ENCODE measurements around the gene AP3D1. TPM values are rescaled to one million over a fixed set of nuclear protein-coding genes. Genes with fewer than 3 reads are reported as not detected.

AP3D1 gene
- total RNA-seq, 4 donors from 2014 or later: 71.0 to 139 (median 99.0) TPM

GRCh38 chr19:2173767-2174577 lies 22.6 kb upstream of the AP3D1 start:
- Histone ChIP-seq H3K4me3 (no peak overlapping the region), H3K9me3 (no peaks in the 10 kb centered on the region), H3K4me1 (peaks cover 61 to 81% of the 10 kb centered on the region in 2 donors), H3K27ac (no peak overlapping the region), H3K36me3 (no peaks in the 10 kb centered on the region), H3K27me3 (no peaks in the 10 kb centered on the region)
- no peak for TF ChIP-seq POLR2A (IDR thresholded peaks at IDR 0.05)
- TF ChIP-seq CTCF (IDR thresholded peaks at IDR 0.05 in 4 of 5, conservative IDR thresholded peaks at IDR 0.05 in 1 of 5): no peak
- in situ Hi-C loops (cut with MboI; ENCODE audit: low sequenced_read_pairs in 4 of 4): no loop called here
- ATAC-seq: no peak
- intact Hi-C loops (cut with DNase I; ENCODE audit: low total_unique reads): no loop called here
- no peak for DNase-seq

DNA sequence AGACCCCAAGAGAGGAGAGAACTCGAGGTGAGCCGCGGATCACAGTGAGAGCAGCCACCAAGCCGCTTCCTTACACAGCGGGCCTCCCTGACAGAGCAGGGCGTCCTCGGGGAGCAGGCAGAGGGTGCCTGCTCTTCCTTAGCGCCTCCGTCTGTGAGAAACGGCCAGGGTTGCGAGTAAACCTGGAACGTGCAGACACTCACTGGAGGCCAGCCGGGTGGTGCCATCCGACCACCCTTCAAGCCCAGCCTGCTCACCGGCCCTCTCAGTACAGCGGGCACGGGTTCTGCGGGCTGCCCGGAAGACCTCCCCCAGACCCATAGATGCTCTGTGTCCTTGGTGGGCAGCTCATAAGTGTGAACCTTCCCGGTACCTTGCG lies 22.0 kb upstream of the AP3D1 start:
- intact Hi-C loops (cut with DNase I; ENCODE audit: low total_unique reads): no loop called here
- in situ Hi-C loops (cut with MboI; ENCODE audit: low sequenced_read_pairs in 4 of 4): no loop called here

GRCh38 chr19:2171349-2172145 lies 20.2 kb upstream of the AP3D1 start:
- in situ Hi-C loops (cut with MboI; ENCODE audit: low sequenced_read_pairs in 4 of 4): no loop called here
- H3K4me3 ChIP-seq: no peak overlapping the region
- no peak for ATAC-seq

More for the DNA sequence above, 22.0 kb upstream of the AP3D1 start:
- DNase-seq (no peak), ATAC-seq (no peak)
- no peak overlapping the region for H3K4me3 ChIP-seq
- peaks cover 64 to 79% of the 10 kb centered on the region in 2 donors for H3K4me1 ChIP-seq
- peak overlapping the region in 1 of 4 donors; percentile 100 for H3K27ac ChIP-seq
- H3K36me3 ChIP-seq: no peaks in the 10 kb centered on the region
- no peaks in the 10 kb centered on the region for H3K9me3 ChIP-seq
- no peaks in the 10 kb centered on the region for H3K27me3 ChIP-seq
- TF ChIP-seq POLR2A (IDR thresholded peaks at IDR 0.05) (no peak), CTCF (IDR thresholded peaks at IDR 0.05 in 4 of 5, conservative IDR thresholded peaks at IDR 0.05 in 1 of 5) (no peak)

GRCh38 chr19:2170987-2171348 lies 19.6 kb upstream of the AP3D1 start:
- Histone ChIP-seq H3K27ac (peak overlapping the region; percentile 91 to 100 (median 96)), H3K4me1 (peaks cover 66 to 81% of the 10 kb centered on the region in 2 donors)

More at GRCh38 chr19:2171349-2172145, 20.2 kb upstream of the AP3D1 start:
- peaks cover 65 to 80% of the 10 kb centered on the region in 2 donors for H3K4me1 ChIP-seq
- no peak for DNase-seq
- TF ChIP-seq POLR2A (IDR thresholded peaks at IDR 0.05): no peak
- no peak for TF ChIP-seq CTCF (IDR thresholded peaks at IDR 0.05 in 4 of 5, conservative IDR thresholded peaks at IDR 0.05 in 1 of 5)
- no peaks in the 10 kb centered on the region for H3K27me3 ChIP-seq
- H3K36me3 ChIP-seq: no peaks in the 10 kb centered on the region
- no peaks in the 10 kb centered on the region for H3K9me3 ChIP-seq
- intact Hi-C loops (cut with DNase I; ENCODE audit: low total_unique reads): no loop called here
- H3K27ac ChIP-seq: peak overlapping the region; percentile 91 to 100 (median 96)

More at GRCh38 chr19:2170987-2171348, 19.6 kb upstream of the AP3D1 start:
- in situ Hi-C loops (cut with MboI; ENCODE audit: low sequenced_read_pairs in 4 of 4): no loop called here
- Histone ChIP-seq H3K36me3 (no peaks in the 10 kb centered on the region), H3K27me3 (no peaks in the 10 kb centered on the region), H3K9me3 (no peaks in the 10 kb centered on the region), H3K4me3 (no peak overlapping the region)
- intact Hi-C loops (cut with DNase I; ENCODE audit: low total_unique reads): no loop called here
- ATAC-seq (no peak), DNase-seq (no peak)
- TF ChIP-seq POLR2A (IDR thresholded peaks at IDR 0.05): no peak
- no peak for TF ChIP-seq CTCF (IDR thresholded peaks at IDR 0.05 in 4 of 5, conservative IDR thresholded peaks at IDR 0.05 in 1 of 5)
